Activated CD4-positive, alpha-beta T cell treated with anti-CD3 and anti-CD28 coated beads, Interleukin-2, amount 10 ng/mL, durations not matched to agents 24 days and 14 days (primary cell): ENCODE data around the gene DCAF6. TPM values are rescaled to one million over a fixed set of nuclear protein-coding genes. Genes with fewer than 3 reads are reported as not detected.

Source experiments
- DNase-seq: peaks from one replicate; pipeline ENCODE4 v3.0.0; 2022
- H3K27ac Mint-ChIP-seq: one replicate; pipeline ENCODE4 v1.8.0; 2022; ENCODE audit warnings: mild to moderate bottlenecking, mixed read lengths
- H3K27me3 Mint-ChIP-seq: one replicate; pipeline ENCODE4 v1.8.0; 2022; ENCODE audit warnings: mixed read lengths
- H3K36me3 Mint-ChIP-seq: one replicate; pipeline ENCODE4 v1.8.0; 2022; ENCODE audit warnings: low read depth, mild to moderate bottlenecking, mixed read lengths
- H3K4me1 Mint-ChIP-seq: one replicate; pipeline ENCODE4 v1.8.0; 2021; ENCODE audit warnings: mixed read lengths
- H3K4me3 Mint-ChIP-seq: one replicate; pipeline ENCODE4 v1.8.0; 2022; ENCODE audit warnings: mild to moderate bottlenecking, moderate library complexity, mixed read lengths
- H3K9me3 Mint-ChIP-seq: one replicate; pipeline ENCODE4 v1.8.0; 2021; ENCODE audit warnings: mixed read lengths
- intact Hi-C: fragments of 100-400 bp; cut with micrococcal nuclease; formaldehyde crosslinking; loops from one replicate; pipeline ENCODE4 v1.15.1; 2023
- total RNA-seq: library from RNA; stranded (reverse); gene quantifications from 2 replicates; pipeline ENCODE4 v1.2.3, GENCODE V29; 2022

DCAF6 gene
- total RNA-seq, 1 donor from 2014 or later: 24.1 TPM

DNA sequence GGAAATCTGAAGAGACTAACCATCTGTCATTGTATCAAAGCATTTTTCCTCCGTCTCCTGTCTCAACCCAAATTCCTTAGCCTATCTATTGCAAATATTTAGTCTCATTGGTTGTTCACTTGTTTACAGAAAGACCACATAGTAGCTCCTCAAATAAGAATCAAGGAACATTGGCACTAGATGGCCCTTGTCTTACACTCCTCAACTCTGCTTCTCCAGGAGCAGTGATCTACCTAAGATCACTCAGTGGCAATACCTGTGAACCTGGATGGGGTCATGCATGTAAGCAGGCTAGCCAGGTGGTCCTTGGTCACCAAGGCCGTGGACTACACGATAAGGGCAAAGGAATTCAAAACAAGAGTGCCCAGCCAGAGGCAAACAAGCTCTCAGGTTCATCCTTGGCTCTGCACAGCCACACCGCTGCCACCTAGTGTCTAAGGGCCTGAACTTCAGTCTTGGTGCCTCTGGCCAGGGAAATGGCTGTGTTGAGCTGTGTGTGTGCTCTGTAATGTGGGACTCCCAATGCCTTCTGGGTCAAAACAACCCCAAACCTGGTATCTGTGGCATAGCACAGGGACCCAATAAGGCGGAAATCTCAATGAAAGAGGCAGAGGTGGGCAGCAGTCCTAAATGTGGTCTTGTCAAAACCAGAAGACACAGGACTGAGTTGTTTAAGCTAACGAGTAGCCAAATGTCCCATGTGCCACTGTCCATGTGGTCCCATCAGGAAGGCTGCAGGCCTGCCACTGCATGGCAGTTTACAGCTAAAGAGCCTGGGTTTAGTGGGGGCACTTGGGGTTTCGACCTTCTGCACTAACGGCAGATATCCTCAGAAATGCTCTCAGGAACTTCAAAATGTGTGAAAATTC lies 145.8 kb downstream of the DCAF6 start:
- H3K27me3 Mint-ChIP-seq: no peaks in the 10 kb centered on the region
- intact Hi-C loops: loop anchor here (2.0 to 5.0 kb wide), 5 partner anchors 60 to 365 kb away; partner anchors contain the start of genes DCAF6 and MPC2
- H3K4me3 Mint-ChIP-seq: no peak overlapping the region
- H3K27ac Mint-ChIP-seq: no peak overlapping the region
- peaks cover 1% of the 10 kb centered on the region for H3K36me3 Mint-ChIP-seq
- no peaks in the 10 kb centered on the region for H3K9me3 Mint-ChIP-seq
- peak; percentile 91 for DNase-seq
- peaks cover 3% of the 10 kb centered on the region for H3K4me1 Mint-ChIP-seq

DNA sequence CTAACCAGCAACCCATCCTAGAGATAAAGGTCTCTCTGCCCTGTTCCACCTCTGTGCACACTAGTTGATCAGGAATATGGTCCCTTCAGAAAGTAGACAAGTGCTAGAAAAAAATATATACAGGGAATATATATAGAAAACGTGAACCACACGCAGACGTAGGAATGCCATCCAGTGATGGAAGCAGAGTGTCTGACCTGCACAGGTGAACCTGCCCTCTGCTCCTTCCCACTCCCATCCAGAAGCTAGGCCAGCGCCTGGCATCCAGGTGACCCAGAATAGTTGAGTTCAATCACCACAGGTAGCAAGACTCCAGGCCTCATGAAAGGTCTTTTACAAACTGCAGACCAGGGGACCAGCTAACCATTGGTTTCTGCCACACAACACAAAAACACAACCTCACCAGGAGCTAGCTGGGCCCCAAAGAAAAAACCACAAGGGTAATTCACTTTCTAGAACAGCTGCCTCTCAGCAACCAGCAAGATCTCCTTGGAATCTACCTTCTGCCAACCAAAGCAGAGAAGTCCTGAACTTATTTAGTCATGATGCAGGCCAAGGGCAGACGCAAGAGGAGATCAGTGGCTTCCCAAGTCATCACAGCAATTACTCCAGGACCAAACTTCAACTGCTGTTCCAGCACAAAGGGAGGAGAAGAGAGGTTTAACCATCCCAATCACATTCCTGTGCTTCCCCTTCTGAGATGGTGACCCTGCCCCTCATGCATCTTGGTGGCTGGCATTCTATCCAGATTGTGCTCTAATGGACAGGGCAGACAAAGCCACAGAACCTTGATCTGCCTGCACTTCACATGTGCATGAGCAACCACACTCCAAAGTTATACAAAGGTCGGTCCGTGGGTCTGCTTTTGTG lies 147.2 kb downstream of the DCAF6 start:
- H3K4me1 Mint-ChIP-seq: peaks cover 3% of the 10 kb centered on the region
- intact Hi-C loops: loop anchor here (2.0 to 5.0 kb wide), 5 partner anchors 59 to 366 kb away; partner anchors contain the start of genes DCAF6 and MPC2

DNA sequence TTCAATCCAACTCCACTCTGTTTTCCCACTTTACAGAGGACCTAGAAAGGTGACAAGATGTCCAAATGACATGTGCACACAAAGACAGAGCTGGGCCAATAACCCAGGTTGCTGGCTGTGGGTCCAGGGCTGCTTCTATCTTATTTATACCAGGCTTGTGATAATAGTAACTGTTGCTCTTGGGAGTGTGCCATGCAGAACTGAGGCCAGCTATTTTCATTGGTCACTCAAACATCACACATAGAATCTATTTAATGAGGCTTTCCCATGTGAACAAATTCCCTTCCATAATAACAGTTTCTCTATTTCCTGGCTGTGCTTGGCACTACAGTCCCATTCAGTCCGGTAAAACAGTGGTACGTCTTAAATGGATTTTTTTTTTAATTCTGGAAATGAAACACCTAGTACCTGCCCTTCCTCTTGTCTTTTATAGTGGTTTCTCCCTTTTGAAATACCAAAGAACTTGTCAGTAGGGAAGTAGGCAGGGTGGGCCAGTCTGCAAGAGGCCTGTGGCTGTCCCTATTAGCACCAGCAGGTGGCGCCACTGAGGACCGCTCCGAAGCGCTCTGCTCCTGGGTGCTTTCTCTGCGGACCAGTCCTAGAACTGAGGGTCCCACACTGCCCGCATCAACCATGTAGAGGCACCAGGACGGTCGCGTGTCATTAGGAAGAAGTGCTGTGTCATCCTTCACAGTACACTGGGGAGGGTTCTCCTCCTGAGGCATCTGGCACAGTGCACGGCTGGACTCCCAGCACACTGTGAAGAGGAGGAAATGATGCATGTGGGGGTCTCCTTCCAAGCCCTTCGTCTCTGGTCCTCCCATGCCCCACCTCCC lies 148.1 kb downstream of the DCAF6 start:
- Mint-ChIP-seq H3K27ac (no peak overlapping the region), H3K27me3 (no peaks in the 10 kb centered on the region), H3K4me3 (no peak overlapping the region), H3K36me3 (no peaks in the 10 kb centered on the region), H3K4me1 (peaks cover 3% of the 10 kb centered on the region), H3K9me3 (no peaks in the 10 kb centered on the region)
- DNase-seq: peak; percentile 88
- intact Hi-C loops: loop anchor here (5.0 kb wide), 4 partner anchors 58 to 367 kb away; partner anchors contain the start of genes DCAF6 and MPC2

More for the DNA sequence above, 147.2 kb downstream of the DCAF6 start:
- H3K4me3 Mint-ChIP-seq: no peak overlapping the region
- peak; percentile 52 for DNase-seq
- no peaks in the 10 kb centered on the region for H3K36me3 Mint-ChIP-seq
- H3K9me3 Mint-ChIP-seq: no peaks in the 10 kb centered on the region
- H3K27ac Mint-ChIP-seq: no peak overlapping the region
- no peaks in the 10 kb centered on the region for H3K27me3 Mint-ChIP-seq

DNA sequence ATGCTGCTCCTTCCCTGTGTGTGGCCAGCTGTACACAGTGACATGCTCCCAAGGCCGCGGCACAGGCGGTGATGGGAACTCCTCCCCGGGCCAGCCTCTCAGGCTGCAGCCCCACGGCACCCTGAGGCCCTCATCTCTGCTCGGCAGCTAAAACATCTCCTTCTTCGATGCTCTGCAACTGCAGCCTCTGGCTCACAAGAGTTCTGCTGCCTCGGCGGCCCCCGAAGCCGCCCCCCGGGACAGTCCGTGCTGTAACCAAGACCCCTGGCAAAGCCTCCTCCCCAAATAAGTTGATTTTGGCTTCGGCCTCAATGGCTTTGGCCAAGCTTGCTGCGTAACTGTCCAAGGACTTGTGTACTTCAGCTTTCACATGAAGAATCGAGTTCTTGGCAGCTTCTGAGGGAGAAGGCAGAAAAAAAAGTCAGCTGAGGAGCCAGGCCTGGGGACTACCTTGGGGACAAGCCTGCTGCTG lies 149.0 kb downstream of the DCAF6 start:
- peaks cover 3% of the 10 kb centered on the region for H3K4me1 Mint-ChIP-seq
- DNase-seq: peak; percentile 55
- H3K4me3 Mint-ChIP-seq: no peak overlapping the region
- intact Hi-C loops: no loop called here
- H3K36me3 Mint-ChIP-seq: no peaks in the 10 kb centered on the region
- H3K27ac Mint-ChIP-seq: no peak overlapping the region
- no peaks in the 10 kb centered on the region for H3K27me3 Mint-ChIP-seq
- no peaks in the 10 kb centered on the region for H3K9me3 Mint-ChIP-seq

DNA sequence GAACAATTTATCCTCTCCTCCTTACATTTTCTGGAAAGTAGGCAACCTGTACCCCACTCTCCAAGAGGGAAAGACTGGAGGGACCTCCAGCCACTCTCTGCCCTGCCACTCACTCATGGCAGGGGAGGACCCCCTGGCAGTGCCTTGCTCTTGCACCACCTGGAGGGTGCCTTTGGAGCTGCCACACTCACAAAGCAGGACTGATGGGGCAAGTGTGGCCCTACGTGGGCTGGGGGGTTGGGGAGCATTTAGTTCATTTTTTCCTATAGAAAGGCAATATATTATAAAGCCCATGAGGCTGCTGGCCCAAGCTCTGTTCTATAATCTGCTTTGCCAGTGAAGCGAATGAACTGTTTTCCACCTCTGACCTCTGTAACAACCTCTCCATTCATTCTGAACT lies 150.0 kb downstream of the DCAF6 start:
- Mint-ChIP-seq H3K27me3 (no peaks in the 10 kb centered on the region), H3K4me3 (no peak overlapping the region), H3K9me3 (no peaks in the 10 kb centered on the region), H3K36me3 (no peaks in the 10 kb centered on the region), H3K4me1 (peaks cover 3% of the 10 kb centered on the region), H3K27ac (no peak overlapping the region)
- intact Hi-C loops: no loop called here
- peak; percentile 48 for DNase-seq

DNA sequence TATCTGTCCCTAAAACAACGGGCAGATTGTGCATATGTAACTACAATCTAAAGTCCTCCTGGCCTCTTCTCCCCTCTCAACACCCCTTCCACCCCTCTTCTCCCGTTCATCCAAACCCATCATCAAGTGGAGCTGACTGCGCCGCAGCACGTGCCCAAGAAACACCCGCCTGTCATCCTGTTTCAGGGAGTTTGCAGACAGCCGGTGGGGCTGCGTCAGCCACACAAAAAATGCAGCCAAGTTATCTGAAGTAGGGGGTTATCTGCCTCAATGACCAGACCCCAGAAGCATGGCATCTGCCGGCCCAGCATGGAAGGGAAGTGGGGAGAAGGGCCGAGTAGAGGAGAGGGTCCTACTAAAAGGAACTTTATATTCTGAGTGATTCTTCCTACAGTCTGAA lies 151.2 kb downstream of the DCAF6 start:
- no peaks in the 10 kb centered on the region for H3K9me3 Mint-ChIP-seq
- no peak overlapping the region for H3K4me3 Mint-ChIP-seq
- H3K27me3 Mint-ChIP-seq: no peaks in the 10 kb centered on the region
- no peaks in the 10 kb centered on the region for H3K4me1 Mint-ChIP-seq
- no peaks in the 10 kb centered on the region for H3K36me3 Mint-ChIP-seq
- intact Hi-C loops: no loop called here
- H3K27ac Mint-ChIP-seq: no peak overlapping the region
- DNase-seq: no peak

DNA sequence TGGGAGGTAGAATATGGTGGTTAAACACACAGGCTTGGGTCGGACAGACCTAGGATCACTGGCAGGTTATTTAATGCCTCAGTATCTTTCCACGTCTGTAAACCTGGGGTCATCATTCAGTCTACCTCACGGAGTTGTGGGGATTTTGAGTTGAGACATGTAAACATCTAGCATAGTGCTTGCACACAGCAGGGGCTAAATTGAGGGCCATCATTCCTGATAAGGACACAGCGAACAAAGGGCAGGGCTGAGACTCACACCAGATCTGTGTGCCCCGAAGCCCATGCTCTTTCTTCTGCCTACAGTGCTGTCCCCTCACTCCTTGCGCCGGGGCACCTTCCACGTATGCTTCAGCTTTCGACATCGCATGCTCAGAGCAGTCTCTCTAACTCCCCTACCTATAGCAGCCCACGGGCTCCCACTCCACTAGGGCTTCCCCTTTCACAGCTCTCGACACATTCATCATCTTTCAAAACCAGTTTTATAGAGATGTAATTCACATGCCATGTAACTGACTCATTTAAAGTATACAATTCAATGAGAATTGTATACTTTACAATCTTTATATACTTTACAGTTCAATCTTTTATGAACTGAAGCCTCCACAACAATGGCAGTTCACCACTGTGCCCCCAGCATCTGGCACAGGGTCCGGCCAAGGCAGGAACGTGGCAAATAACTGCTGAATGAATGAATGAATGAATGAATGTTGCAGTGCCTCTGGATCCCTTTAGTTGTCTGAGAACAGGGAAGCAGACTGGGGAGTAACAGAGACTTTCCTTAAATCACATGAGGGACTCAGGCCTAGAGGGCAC lies 152.2 kb downstream of the DCAF6 start:
- Mint-ChIP-seq H3K4me1 (no peaks in the 10 kb centered on the region), H3K4me3 (no peak overlapping the region), H3K36me3 (no peaks in the 10 kb centered on the region), H3K9me3 (no peaks in the 10 kb centered on the region), H3K27ac (no peak overlapping the region), H3K27me3 (no peaks in the 10 kb centered on the region)
- no peak for DNase-seq
- intact Hi-C loops: no loop called here

DNA sequence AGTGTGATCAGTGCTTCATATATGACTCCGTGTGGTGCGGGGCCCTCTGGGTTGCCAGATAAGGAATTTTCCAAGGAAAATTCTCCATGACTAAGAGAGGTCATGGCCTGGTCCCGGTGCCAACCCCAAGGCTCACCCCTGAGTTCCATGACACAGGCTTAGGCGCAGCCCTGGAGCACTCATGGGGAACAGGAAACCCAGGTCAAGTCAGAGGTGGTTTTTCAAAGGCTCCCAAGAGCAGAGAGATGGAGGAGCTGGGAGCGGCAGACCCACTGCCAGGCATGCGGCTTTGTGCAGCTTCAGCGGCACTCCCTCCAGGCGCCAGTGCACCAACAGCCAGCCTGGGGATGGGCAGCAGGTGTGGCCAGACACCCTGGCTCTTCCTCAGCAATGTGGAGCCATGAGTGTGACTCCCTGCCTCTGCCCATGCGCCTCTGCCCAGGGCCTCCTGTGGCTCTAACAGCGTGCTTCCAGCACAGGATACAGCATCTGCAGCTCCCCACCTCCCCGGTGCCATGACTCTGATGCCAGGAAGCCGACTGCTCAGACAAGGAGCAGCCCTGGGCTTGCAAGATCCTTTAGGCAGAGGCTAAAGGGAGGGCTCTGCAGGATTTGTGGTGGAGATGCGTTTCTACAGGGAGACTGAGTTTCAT lies 153.0 kb downstream of the DCAF6 start:
- Mint-ChIP-seq H3K4me3 (no peak overlapping the region), H3K27ac (no peak overlapping the region), H3K36me3 (no peaks in the 10 kb centered on the region), H3K27me3 (peaks cover 2% of the 10 kb centered on the region), H3K9me3 (no peaks in the 10 kb centered on the region), H3K4me1 (no peaks in the 10 kb centered on the region)
- intact Hi-C loops: no loop called here
- DNase-seq: no peak

DNA sequence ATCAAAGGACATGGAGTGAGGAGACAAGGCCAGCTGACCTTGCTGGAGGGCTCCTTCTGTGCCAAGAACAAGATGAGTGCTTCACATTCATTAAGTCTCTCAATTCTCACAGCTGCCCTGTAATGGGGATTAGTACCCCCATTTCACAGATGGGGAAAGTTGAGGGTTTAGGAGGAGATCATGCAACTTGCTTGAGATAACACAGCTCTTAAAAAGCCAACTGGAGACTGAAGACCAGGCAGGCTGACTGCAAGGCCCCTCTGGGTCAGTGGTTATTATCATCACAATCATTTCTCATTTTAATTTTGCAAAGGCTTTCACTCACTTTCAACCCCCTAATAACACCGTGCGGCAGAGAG lies 153.5 kb downstream of the DCAF6 start:
- Mint-ChIP-seq H3K36me3 (no peaks in the 10 kb centered on the region), H3K27me3 (peaks cover 2% of the 10 kb centered on the region), H3K4me1 (no peaks in the 10 kb centered on the region), H3K27ac (no peak overlapping the region), H3K4me3 (no peak overlapping the region), H3K9me3 (no peaks in the 10 kb centered on the region)
- DNase-seq: no peak
- intact Hi-C loops: no loop called here

DNA sequence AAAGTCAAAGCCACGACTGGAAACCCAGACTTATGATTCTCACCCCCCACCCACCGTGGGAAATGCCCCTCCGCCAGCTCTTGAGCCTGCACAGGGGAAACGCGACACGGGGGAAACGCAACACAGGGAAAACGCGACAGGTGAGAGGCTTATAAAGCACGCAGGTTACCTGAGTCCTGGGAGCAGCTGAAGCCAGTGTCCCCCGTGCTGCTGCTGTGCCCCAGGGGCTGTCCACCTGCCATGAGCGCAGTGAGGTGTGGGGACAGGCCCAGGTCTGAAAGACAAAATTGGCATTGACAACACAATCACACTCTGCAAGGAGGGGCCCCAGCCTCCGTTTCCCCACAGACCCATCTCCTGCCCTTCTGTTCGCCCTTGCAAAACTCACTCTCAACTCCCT lies 153.9 kb downstream of the DCAF6 start:
- intact Hi-C loops: no loop called here
- H3K36me3 Mint-ChIP-seq: no peaks in the 10 kb centered on the region
- H3K27me3 Mint-ChIP-seq: peaks cover 2% of the 10 kb centered on the region
- H3K27ac Mint-ChIP-seq: no peak overlapping the region
- H3K4me3 Mint-ChIP-seq: no peak overlapping the region
- DNase-seq: no peak
- H3K4me1 Mint-ChIP-seq: no peaks in the 10 kb centered on the region
- no peaks in the 10 kb centered on the region for H3K9me3 Mint-ChIP-seq

DNA sequence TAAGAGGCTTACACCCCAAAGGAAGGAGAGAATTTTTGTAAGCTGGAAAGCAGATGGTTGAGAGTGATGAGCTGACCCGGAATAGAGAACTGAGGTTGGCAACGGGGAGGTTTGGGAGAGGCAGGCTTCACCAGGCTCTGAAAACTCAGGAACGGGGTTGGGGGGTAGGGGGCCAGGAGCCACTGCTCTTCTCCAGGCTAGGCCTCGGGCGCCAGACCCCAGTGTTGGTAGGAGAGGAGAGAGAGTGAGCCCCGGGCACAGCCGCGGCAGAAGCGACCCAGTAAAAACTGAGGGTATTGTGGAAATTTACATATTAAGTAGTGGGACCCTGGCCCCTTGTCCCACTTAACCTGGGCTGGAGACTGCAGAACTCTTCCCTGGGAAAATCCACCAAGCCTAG lies 154.6 kb downstream of the DCAF6 start:
- Mint-ChIP-seq H3K4me3 (no peak overlapping the region), H3K27me3 (peaks cover 2% of the 10 kb centered on the region), H3K27ac (no peak overlapping the region), H3K36me3 (no peaks in the 10 kb centered on the region), H3K9me3 (no peaks in the 10 kb centered on the region), H3K4me1 (no peaks in the 10 kb centered on the region)
- no peak for DNase-seq
- intact Hi-C loops: no loop called here

DNA sequence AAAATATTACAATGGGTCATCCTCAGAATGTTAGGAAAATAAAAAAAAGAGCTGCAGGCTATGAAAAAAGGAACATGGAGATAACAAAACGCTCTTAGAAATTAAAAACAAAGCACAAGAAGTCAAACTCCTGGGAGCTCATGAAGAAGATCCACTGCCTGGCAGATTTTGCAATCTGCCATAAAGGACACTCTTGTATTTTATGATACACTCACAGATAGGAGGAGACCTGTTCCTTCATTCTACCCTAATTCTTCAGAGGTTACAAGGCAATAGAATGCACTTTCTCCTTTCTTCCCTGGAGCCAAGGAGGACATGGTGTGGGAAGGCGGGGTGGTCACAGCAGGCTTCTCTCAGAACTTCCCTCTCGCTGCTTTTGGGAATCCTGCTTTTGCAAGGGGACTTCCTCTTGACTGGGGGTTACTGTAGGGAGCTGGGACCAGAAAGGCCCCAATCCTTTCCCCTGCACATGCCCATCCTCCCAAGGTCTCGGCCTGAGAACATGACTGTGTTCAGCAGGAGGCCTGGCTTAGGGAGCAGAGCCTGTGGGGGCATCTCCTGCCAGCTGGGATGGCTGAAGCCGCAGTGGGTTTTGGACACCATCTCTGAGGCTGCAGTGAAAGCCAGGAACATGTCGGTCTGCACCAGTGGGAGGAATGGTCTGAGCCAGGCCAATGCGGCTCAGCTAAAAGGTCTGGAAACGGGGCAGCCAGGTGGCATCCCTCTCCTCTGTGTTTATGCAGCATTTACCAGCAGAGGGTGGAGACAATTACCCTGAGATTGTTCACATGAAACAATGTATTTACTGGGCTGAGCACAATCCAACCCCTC lies 155.5 kb downstream of the DCAF6 start:
- no peaks in the 10 kb centered on the region for H3K36me3 Mint-ChIP-seq
- intact Hi-C loops: no loop called here
- H3K4me3 Mint-ChIP-seq: no peak overlapping the region
- H3K27ac Mint-ChIP-seq: no peak overlapping the region
- H3K9me3 Mint-ChIP-seq: no peaks in the 10 kb centered on the region
- no peaks in the 10 kb centered on the region for H3K4me1 Mint-ChIP-seq
- peaks cover 2% of the 10 kb centered on the region for H3K27me3 Mint-ChIP-seq
- DNase-seq: no peak
